Adrenal gland (tissue), 12 donors: ENCODE results near the gene BPIFB4. TPM values are rescaled to one million over a fixed set of nuclear protein-coding genes. Genes with fewer than 3 reads are reported as not detected.
"Not testable (repeated sequence)": the region's sequence is repeated elsewhere in the genome, so short reads cannot be mapped to it uniquely, and the experiment has no call there.

Source experiments
- DNase-seq, 7 donors: peaks; one replicate each; pipeline ENCODE4 v3.0.0-alpha.2; 2019 to 2020
- H3K27ac ChIP-seq, 5 donors: fragments of 200-600 bp; sonication (generic) in 4 of 5; 1 replicate in 3 of 5; 2 replicates in 2 of 5; pipeline versions ENCODE4 v1.5.1 to v1.8.0; 2016 to 2020; ENCODE audit warnings: mild to moderate bottlenecking in 1 of 5
- H3K27me3 ChIP-seq: fragments of 200-600 bp; 2 replicates; pipeline ENCODE4 v1.8.0; 2021
- H3K36me3 ChIP-seq, 2 donors: fragments of 200-600 bp; replicated peaks in 1 of 2; 1 replicate in 1 of 2; 2 replicates in 1 of 2; pipeline versions ENCODE4 v1.5.1 to v1.8.0; 2018 to 2022
- H3K4me1 ChIP-seq, 2 donors: fragments of 200-600 bp; replicated peaks in 1 of 2; 1 replicate in 1 of 2; 2 replicates in 1 of 2; pipeline versions ENCODE4 v1.5.1 to v1.8.0; 2018 to 2021
- H3K4me3 ChIP-seq, 4 donors: fragments of 200-600 bp; sonication (generic) in 3 of 4; one replicate each; pipeline ENCODE4 v1.5.1; 2016 to 2018
- H3K9me3 ChIP-seq, 3 donors: fragments of 200-600 bp; sonication (generic) in 1 of 3; replicated peaks in 1 of 3; 1 replicate in 2 of 3; 2 replicates in 1 of 3; pipeline versions ENCODE4 v1.5.1 to v1.8.0; 2016 to 2021
- CTCF ChIP-seq, 6 experiments: fragments of 450-650 bp in 4 of 6; fragments of 200-600 bp in 2 of 6; sonication (generic) in 1 of 6; IDR thresholded peaks; 1 replicate in 5 of 6; 2 replicates in 1 of 6; pipeline versions ENCODE4 v1.5.1 to v1.8.0; 2016 to 2021; ENCODE audit warnings: antibody characterized with exemption in 6 of 6, mild to moderate bottlenecking in 2 of 6, moderate library complexity in 1 of 6
- POLR2A ChIP-seq, 2 donors: fragments of 450-650 bp; IDR thresholded peaks; one replicate each; pipeline ENCODE4 v1.6.1; 2017; ENCODE audit warnings: antibody characterized with exemption in 2 of 2, mild to moderate bottlenecking in 2 of 2, moderate library complexity in 1 of 2
- WGBS, 4 donors: extraction: QIAGEN DNeasy Blood & Tissue Kit in 2 of 4; methylation state at CpG; one replicate each; pipeline versions ENCODE4 v1.1.5 to v1.1.7; 2013 to 2017; 5-methylcytosine and 5-hydroxymethylcytosine counted together
- intact Hi-C, 2 donors: fragments of 100-400 bp; cut with DNase I; formaldehyde crosslinking; loops; one replicate each; pipeline versions ENCODE4 v1.14.1 to v1.15.0; 2022 to 2023
- polyA plus RNA-seq, 3 donors: library from polyadenylated mRNA; stranded (reverse); fragments of 200-250 nt in 2 of 3; fragments of 350-450 nt in 1 of 3; fragmentation: Illumina TruSeq in 1 of 3; extraction: RNeasy Lipid Tissue Mini Kit (QIAGEN cat#74804) in 1 of 3; gene quantifications; one replicate each; pipeline ENCODE4 v1.2.3, GENCODE V29; 2013 to 2014
- total RNA-seq, 9 donors: library from RNA; depleted of rRNA in 4 of 9; stranded (reverse); fragments of >200 nt in 4 of 9; fragments of 120-200 nt in 1 of 9; fragmentation: NEBNext Ultra II Directional in 1 of 9; extraction: Animal tissue kit (Norgen Biotek cat#: 25700) in 1 of 9; gene quantifications; one replicate each; pipeline versions ENCODE4 v1.1.0 to v1.2.4, GENCODE V29; 2013 to 2023
- donor health status: healthy with polysubstance abuse.
- donor health status: Bipolar disorder and iron deficiency.
- donor health status: DM: yes; HTN: yes; CAD: no.
- donor health status: DM: no; HTN: no; CAD: no.
- donor health status: DM: no; HTN: no; CAD: no.
- donor health status: DM: yes; HTN: yes; CAD: no.

BPIFB4 gene
- total and polyA plus RNA-seq, 12 donors, result 0.07 TPM; not detected in 11

- intact Hi-C loops, result no loop called here
- TF ChIP-seq CTCF (IDR thresholded peaks at IDR 0.05) (no peak), POLR2A (IDR thresholded peaks at IDR 0.05) (no peak)
- Histone ChIP-seq H3K4me1 (no peaks in the 10 kb centered on the region), H3K27ac (no peak overlapping the region), H3K36me3 (no peaks in the 10 kb centered on the region), H3K27me3 (no peaks in the 10 kb centered on the region), H3K9me3 (no peaks in the 10 kb centered on the region), H3K4me3 (no peak overlapping the region)
- 77 to 83% (median 82%) methylated on average over 4 of the region's 4 CpGs for WGBS, 4 donors
- no peak for DNase-seq
Observed at GRCh38 chr20:33038243-33038642, 41.2 kb upstream of the BPIFB4 start.

GRCh38 chr20:33042430-33042829 is 37.0 kb upstream of the BPIFB4 start:
- intact Hi-C loops, result no loop called here
- DNase-seq, result no peak
- no peak for TF ChIP-seq CTCF (IDR thresholded peaks at IDR 0.05)
- no peak for TF ChIP-seq POLR2A (IDR thresholded peaks at IDR 0.05)

GRCh38 chr20:33042983-33043730 is 36.3 kb upstream of the BPIFB4 start:
- no peak overlapping the region for H3K4me3 ChIP-seq
- H3K27ac ChIP-seq, result no peak overlapping the region
- H3K9me3 ChIP-seq, result no peaks in the 10 kb centered on the region
- no peaks in the 10 kb centered on the region for H3K4me1 ChIP-seq
- no peaks in the 10 kb centered on the region for H3K36me3 ChIP-seq
- intact Hi-C loops, result no loop called here
- H3K27me3 ChIP-seq, result no peaks in the 10 kb centered on the region
- no peak for DNase-seq
- TF ChIP-seq POLR2A (IDR thresholded peaks at IDR 0.05) (no peak), CTCF (IDR thresholded peaks at IDR 0.05) (no peak)
- 62 to 88% (median 79%) methylated on average over 2 of the region's 2 CpGs for WGBS, 4 donors

More at GRCh38 chr20:33042430-33042829, 37.0 kb upstream of the BPIFB4 start:
- no peaks in the 10 kb centered on the region for H3K9me3 ChIP-seq
- H3K4me1 ChIP-seq, result no peaks in the 10 kb centered on the region
- 73 to 91% (median 83%) methylated on average over 3 of the region's 3 CpGs for whole genome bisulfite sequencing, 4 donors
- H3K27ac ChIP-seq, result no peak overlapping the region
- no peaks in the 10 kb centered on the region for H3K36me3 ChIP-seq
- no peak overlapping the region for H3K4me3 ChIP-seq
- H3K27me3 ChIP-seq, result no peaks in the 10 kb centered on the region

- Histone ChIP-seq H3K4me1 (no peaks in the 10 kb centered on the region), H3K4me3 (no peak overlapping the region), H3K9me3 (no peaks in the 10 kb centered on the region), H3K27ac (no peak overlapping the region), H3K36me3 (no peaks in the 10 kb centered on the region), H3K27me3 (no peaks in the 10 kb centered on the region)
- intact Hi-C loops, result no loop called here
- DNase-seq, result no peak
- TF ChIP-seq POLR2A (IDR thresholded peaks at IDR 0.05) (no peak), CTCF (IDR thresholded peaks at IDR 0.05) (no peak)
- WGBS, 4 donors, result 39 to 42% (median 42%) methylated on average over 1 of the region's 1 CpG
Observed at GRCh38 chr20:33043731-33044181, 35.7 kb upstream of the BPIFB4 start.

- H3K27ac ChIP-seq, DNase-seq, H3K4me1 ChIP-seq, H3K9me3 ChIP-seq, H3K4me3 ChIP-seq, H3K27me3 ChIP-seq, H3K36me3 ChIP-seq, intact Hi-C loops: not testable (repeated sequence)
- WGBS, 4 donors, result 80 to 82% (median 81%) methylated on average over 15 of the region's 15 CpGs
Observed at GRCh38 chr20:33045129-33045721, 34.2 kb upstream of the BPIFB4 start.
